GM12878 (cell line): ENCODE data around the gene ATP1B2. TPM values are rescaled to one million over a fixed set of nuclear protein-coding genes. Genes with fewer than 3 reads are reported as not detected.
A peak's percentile ranks its signal among the peaks of the same experiment; 100 is the strongest.

Experiments
- ATAC-seq: fragments of 200-7000 bp; cut with Tn5 transposase; 3 replicates; pipeline ENCODE4 v1.9.1; 2020; ENCODE audit warnings: mild to moderate bottlenecking, moderate library complexity
- BruUV-seq: library from RNA; stranded (reverse); fragments of 400-500 nt; replicated peaks from 2 replicates; lab custom pipeline; 2021; lab: Mats Ljungman, UMichigan
- CTCF ChIA-PET: fragments of 300-600 bp; sonication (Branson Sonifier 250); formaldehyde crosslinking; extraction: SDS; loops from one replicate; lab custom pipeline; 2021; ENCODE audit warnings: inconsistent platforms; lab: Yijun Ruan, JAX
- POLR2A ChIA-PET: fragments of 350-600 bp; formaldehyde crosslinking; extraction: SDS; loops from one replicate; lab custom pipeline; 2021; ENCODE audit warnings: inconsistent platforms; lab: Charles Lee
- RAD21 ChIA-PET: fragments of 300-600 bp; sonication (Branson Sonifier 250); formaldehyde crosslinking; loops from one replicate; lab custom pipeline; 2023; ENCODE audit warnings: antibody characterized with exemption; ENCODE audit not compliant: unreplicated experiment; lab: Charles Lee
- SMC1A ChIA-PET: fragments of 300-600 bp; sonication (Branson Sonifier 250); formaldehyde crosslinking; loops from one replicate; lab custom pipeline; 2023; ENCODE audit not compliant: unreplicated experiment, uncharacterized antibody; lab: Charles Lee
- DNase-seq: peaks from one replicate; pipeline ENCODE4 v3.0.0-alpha.2; 2011; ENCODE audit warnings: low read depth, low spot score
- FAIRE-seq: peaks from 3 replicates; lab custom pipeline; 2011; peaks lifted over from hg19 to GRCh38; lab: Jason Lieb, UNC
- H2AFZ ChIP-seq: 2 replicates; pipeline ENCODE4 v1.6.0; 2011; ENCODE audit warnings: low read depth, low read length, control low read depth; ENCODE audit not compliant: control insufficient read depth
- H3K27ac ChIP-seq: 2 replicates; pipeline ENCODE4 v1.5.1; 2011; ENCODE audit warnings: control low read depth; ENCODE audit not compliant: control insufficient read depth, insufficient read depth
- H3K27me3 ChIP-seq, 2 experiments: replicated peaks in 1 of 2; 2 replicates each; pipeline versions ENCODE4 v1.6.0 to v1.6.1; 2011; ENCODE audit warnings: low read length in 1 of 2; ENCODE audit not compliant: control insufficient read depth in 2 of 2, insufficient read depth in 2 of 2
- H3K36me3 ChIP-seq, 2 experiments: 2 replicates each; pipeline ENCODE4 v1.5.1; 2011; ENCODE audit warnings: low read length in 1 of 2; ENCODE audit not compliant: control insufficient read depth in 2 of 2, insufficient read depth in 2 of 2
- H3K4me1 ChIP-seq: 2 replicates; pipeline ENCODE4 v1.6.1; 2011; ENCODE audit warnings: mild to moderate bottlenecking, low read length, moderate library complexity, mixed read lengths; ENCODE audit not compliant: control insufficient read depth, insufficient read depth
- H3K4me2 ChIP-seq: 2 replicates; pipeline ENCODE4 v1.6.0; 2011; ENCODE audit warnings: control low read depth; ENCODE audit not compliant: control insufficient read depth, insufficient read depth
- H3K4me3 ChIP-seq: fragments of 200-600 bp; sonication (generic); 2 replicates; pipeline ENCODE4 v1.5.1; 2016
- H3K79me2 ChIP-seq: 2 replicates; pipeline ENCODE4 v1.6.0; 2011; ENCODE audit warnings: low read length; ENCODE audit not compliant: control insufficient read depth, insufficient read depth
- H3K9ac ChIP-seq: 2 replicates; pipeline ENCODE4 v1.8.0; 2011; ENCODE audit warnings: low read length, control low read depth, mixed read lengths; ENCODE audit not compliant: control insufficient read depth, insufficient read depth
- H3K9me3 ChIP-seq: replicated peaks from 3 replicates; pipeline ENCODE4 v1.5.1; 2011; ENCODE audit warnings: mild to moderate bottlenecking, low read length; ENCODE audit not compliant: control insufficient read depth, insufficient read depth
- H4K20me1 ChIP-seq: 2 replicates; pipeline ENCODE4 v1.6.0; 2011; ENCODE audit not compliant: control insufficient read depth, insufficient read depth
- CTCF ChIP-seq, 3 experiments: IDR thresholded peaks in 2 of 3; conservative IDR thresholded peaks in 1 of 3; 2 replicates each; pipeline ENCODE4 v1.5.1; 2011; ENCODE audit warnings: low read depth in 3 of 3, low read length in 3 of 3, mild to moderate bottlenecking in 3 of 3, control low read depth in 2 of 3, moderate library complexity in 2 of 3, inconsistent platforms in 1 of 3, mixed read lengths in 1 of 3; ENCODE audit not compliant: control insufficient read depth in 2 of 3, insufficient read depth in 1 of 3; ENCODE audit errors: extremely low read depth in 1 of 3
- HSF1 ChIP-seq: fragments of 150-350 bp; IDR thresholded peaks from 2 replicates; pipeline ENCODE4 v1.6.1; 2014; ENCODE audit warnings: mild to moderate bottlenecking, low read depth, low read length
- MEF2A ChIP-seq: IDR thresholded peaks from 2 replicates; pipeline ENCODE4 v1.6.1; 2011; ENCODE audit warnings: low read depth, mild to moderate bottlenecking, low read length, moderate library complexity; ENCODE audit not compliant: insufficient read depth
- MYB ChIP-seq: fragments of 150-350 bp; IDR thresholded peaks from 2 replicates; pipeline ENCODE4 v1.6.1; 2014; ENCODE audit warnings: mild to moderate bottlenecking, low read depth, low read length, borderline replicate concordance
- RAD21 ChIP-seq: IDR thresholded peaks from 2 replicates; pipeline ENCODE4 v1.6.1; 2011; ENCODE audit warnings: mild to moderate bottlenecking, low read depth, low read length, moderate library complexity; ENCODE audit not compliant: insufficient read depth
- SIX5 ChIP-seq: IDR thresholded peaks from 2 replicates; pipeline ENCODE4 v1.6.1; 2011; ENCODE audit warnings: mild to moderate bottlenecking, low read depth, low read length, moderate library complexity; ENCODE audit not compliant: severe bottlenecking
- WGBS: methylation state at CpG from one replicate; pipeline ENCODE4 v1.1.6; 2016; ENCODE audit warnings: low lambda C conversion rate; ENCODE audit not compliant: insufficient replicate concordance, insufficient coverage; ENCODE audit errors: missing lambda C conversion rate; 5-methylcytosine and 5-hydroxymethylcytosine counted together
- in situ Hi-C: fragments of 300-500 bp; cut with MboI; formaldehyde crosslinking; loops from 9 replicates; pipeline ENCODE4 v1.14.3; 2018; ENCODE audit warnings: mixed read lengths
- intact Hi-C: fragments of 100-400 bp; cut with micrococcal nuclease; formaldehyde crosslinking; loops from one replicate; pipeline ENCODE4 v1.14.2; 2022; ENCODE audit not compliant: unreplicated experiment
- polyA plus RNA-seq, 11 experiments: library from polyadenylated mRNA; depleted of rRNA in 4 of 11; unstranded in 6 of 11; stranded (reverse) in 5 of 11; fragments of >200 nt; fragmentation: Nextera tagmentation in 4 of 11; fragmentation: Illumina TruSeq in 1 of 11; extraction: Ambion mirVana in 4 of 11; extraction: Trizol in 1 of 11; gene quantifications; 1 replicate in 1 of 11; 2 replicates in 10 of 11; pipeline versions ENCODE4 v1.2.1 to v1.2.3, GENCODE V29; 2011 to 2016; ENCODE audit warnings: inconsistent platforms in 2 of 11, missing spikeins in 2 of 11, low read depth in 1 of 11
- total RNA-seq, 4 experiments: library from RNA; depleted of rRNA in 3 of 4; stranded (reverse); fragments of >200 nt in 3 of 4; fragmentation: Illumina TruSeq in 1 of 4; extraction: Trizol in 1 of 4; gene quantifications; 2 replicates each; pipeline versions ENCODE4 v1.2.1 to v1.2.3, GENCODE V29; 2013 to 2021

Gene ATP1B2
- total and polyA plus RNA-seq, 10 of the 15 experiments (the other 5 are each of a cell fraction or from before 2014, with no cell fraction given), result 0.03 to 0.29 (median 0.15) TPM; not detected in 3

- Histone ChIP-seq H3K27me3 (no peaks in the 10 kb centered on the region), H4K20me1 (no peaks in the 10 kb centered on the region), H3K4me3 (no peak overlapping the region), H3K9me3 (peaks cover 2% of the 10 kb centered on the region), H3K36me3 (peaks cover 10 to 28% of the 10 kb centered on the region in 2 experiments; a peak in 3 of 4 replicates), H3K27ac (no peak overlapping the region), H3K4me2 (no peak overlapping the region), H2AFZ (no peak overlapping the region), H3K79me2 (no peaks in the 10 kb centered on the region), H3K9ac (no peak overlapping the region), H3K4me1 (no peaks in the 10 kb centered on the region)
- CTCF ChIA-PET, result interaction anchor here (1.6 kb wide), 1 partner anchor 17 kb away, joined by 5 read pairs; no protein-coding TSS in a partner anchor
- no peak for FAIRE-seq
- in situ Hi-C loops, result no loop called here
- SMC1A ChIA-PET, result no interaction called here
- POLR2A ChIA-PET, result no interaction called here
- RAD21 ChIA-PET, result no interaction called here
- intact Hi-C loops, result no loop called here
- 94% methylated on average over 7 of the region's 7 CpGs for WGBS
- DNase-seq, result no peak
- no TSS peak for BruUV-seq
- TF ChIP-seq SIX5 (no peak), MEF2A (no peak)
- no peak for ATAC-seq
Observed at GRCh38 chr17:7668482-7668881, 17.8 kb downstream of the ATP1B2 start.

GRCh38 chr17:7673239-7673638, 22.5 kb downstream of the ATP1B2 start:
- Histone ChIP-seq H3K4me1 (no peaks in the 10 kb centered on the region), H3K27ac (no peak overlapping the region), H3K27me3 (no peaks in the 10 kb centered on the region), H3K36me3 (peaks cover 21 to 31% of the 10 kb centered on the region in 2 experiments), H3K4me3 (no peak overlapping the region), H3K9me3 (peaks cover 8% of the 10 kb centered on the region), H3K79me2 (no peaks in the 10 kb centered on the region), H3K9ac (no peak overlapping the region), H4K20me1 (no peaks in the 10 kb centered on the region), H3K4me2 (no peak overlapping the region), H2AFZ (no peak overlapping the region)
- in situ Hi-C loops (no loop called here), intact Hi-C loops (no loop called here)
- ChIA-PET CTCF (interaction anchor here (0.6 to 2.6 kb wide), 7 partner anchors 11 to 181 kb away, joined by 3 to 13 read pairs (median 4); partner anchors contain the start of genes ATP1B2, SENP3 and TP53), SMC1A (interaction anchor here (1.3 kb wide), 1 partner anchor 10 kb away, joined by 3 read pairs; no protein-coding TSS in a partner anchor), POLR2A (interaction anchor here (0.6 to 0.8 kb wide), 3 partner anchors 9 to 46 kb away, joined by 3 to 4 read pairs (median 3); no protein-coding TSS in a partner anchor), RAD21 (no interaction called here)
- FAIRE-seq (no peak), DNase-seq (peak; percentile 3), ATAC-seq (no peak)
- TF ChIP-seq RAD21 (0 out of 2 replicates have a peak, but pooled peaks have one; percentile 22), HSF1 (no peak), CTCF (IDR thresholded peaks at IDR 0.05 in 2 of 3, conservative IDR thresholded peaks at IDR 0.05 in 1 of 3; ENCODE audit: control insufficient read depth in 2 of 3, extremely low read depth in 1 of 3, insufficient read depth in 1 of 3, low read depth in 3 of 3, low read length in 3 of 3) (peak; percentile 5 to 52 (median 38); a peak in 4 of 6 replicates), MYB (no peak)
- 100% methylated on average over 2 of the region's 2 CpGs for WGBS
- no TSS peak for BruUV-seq
